DND-41 (cell line): ENCODE measurements around the gene ERF.
"Not testable (repeated sequence)": the region's sequence is repeated elsewhere in the genome, so short reads cannot be mapped to it uniquely, and the experiment has no call there.

Experiments
- EZH2 ChIP-seq: IDR thresholded peaks from 3 replicates; pipeline ENCODE4 v1.6.1; 2012; ENCODE audit warnings: borderline replicate concordance, low read depth, mild to moderate bottlenecking, moderate library complexity, low read length, inconsistent platforms; ENCODE audit not compliant: severe bottlenecking
- TF ChIP-seq, protein P1 (sequence below): IDR thresholded peaks from 2 replicates; pipeline ENCODE4 v1.5.1; 2012; ENCODE audit warnings: borderline replicate concordance, low read length, moderate library complexity, mild to moderate bottlenecking; ENCODE audit not compliant: poor library complexity, severe bottlenecking; ENCODE audit errors: extremely low read depth

DNA sequence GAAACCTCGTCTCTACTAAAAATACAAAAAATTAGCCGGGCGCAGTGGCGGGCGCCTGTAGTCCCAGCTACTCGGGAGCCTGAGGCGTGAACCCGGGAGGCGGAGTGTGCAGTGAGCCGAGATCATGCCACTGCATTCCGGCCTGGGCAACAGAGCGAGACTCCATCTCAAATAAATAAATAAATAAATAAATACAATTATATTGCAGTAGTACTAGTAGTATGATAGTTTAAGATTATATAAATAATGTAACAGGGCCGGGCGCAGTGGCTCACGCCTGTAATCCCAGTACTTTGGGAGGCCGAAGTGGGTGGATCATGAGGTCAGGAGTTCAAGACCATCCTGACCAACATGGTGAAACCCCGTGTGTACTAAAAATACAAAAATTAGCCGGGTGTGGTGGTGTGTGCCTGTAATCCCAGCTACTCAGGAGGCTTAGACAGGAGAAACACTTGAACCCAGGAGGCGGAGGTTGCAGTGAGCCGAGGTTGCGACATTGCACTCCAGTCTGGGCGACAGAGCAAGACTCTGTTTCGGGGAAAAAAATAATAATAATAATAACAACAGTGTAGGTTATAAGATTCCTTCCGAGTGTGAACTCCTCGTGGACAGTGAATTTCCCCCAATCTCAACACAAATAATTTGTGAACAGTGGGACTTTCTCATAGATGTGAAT lies 12.1 kb upstream of the ERF start:
- TF ChIP-seq, protein P1, sequence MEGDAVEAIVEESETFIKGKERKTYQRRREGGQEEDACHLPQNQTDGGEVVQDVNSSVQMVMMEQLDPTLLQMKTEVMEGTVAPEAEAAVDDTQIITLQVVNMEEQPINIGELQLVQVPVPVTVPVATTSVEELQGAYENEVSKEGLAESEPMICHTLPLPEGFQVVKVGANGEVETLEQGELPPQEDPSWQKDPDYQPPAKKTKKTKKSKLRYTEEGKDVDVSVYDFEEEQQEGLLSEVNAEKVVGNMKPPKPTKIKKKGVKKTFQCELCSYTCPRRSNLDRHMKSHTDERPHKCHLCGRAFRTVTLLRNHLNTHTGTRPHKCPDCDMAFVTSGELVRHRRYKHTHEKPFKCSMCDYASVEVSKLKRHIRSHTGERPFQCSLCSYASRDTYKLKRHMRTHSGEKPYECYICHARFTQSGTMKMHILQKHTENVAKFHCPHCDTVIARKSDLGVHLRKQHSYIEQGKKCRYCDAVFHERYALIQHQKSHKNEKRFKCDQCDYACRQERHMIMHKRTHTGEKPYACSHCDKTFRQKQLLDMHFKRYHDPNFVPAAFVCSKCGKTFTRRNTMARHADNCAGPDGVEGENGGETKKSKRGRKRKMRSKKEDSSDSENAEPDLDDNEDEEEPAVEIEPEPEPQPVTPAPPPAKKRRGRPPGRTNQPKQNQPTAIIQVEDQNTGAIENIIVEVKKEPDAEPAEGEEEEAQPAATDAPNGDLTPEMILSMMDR, result not testable (repeated sequence)
- not testable (repeated sequence) for TF ChIP-seq EZH2
